Parathyroid adenoma (tissue), 2 donors: ENCODE measurements around the gene GNG10.

Experiments
- H2AFZ ChIP-seq: fragments of 300-600 bp; sonication (generic); one replicate; pipeline ENCODE4 v1.7.0; 2017; ENCODE audit warnings: antibody characterized with exemption, mild to moderate bottlenecking
- H3K27ac ChIP-seq: fragments of 300-600 bp; sonication (generic); one replicate; pipeline ENCODE4 v1.7.0; 2017
- H3K27me3 ChIP-seq: fragments of 300-600 bp; sonication (generic); one replicate; pipeline ENCODE4 v1.7.0; 2017; ENCODE audit warnings: low read length; ENCODE audit not compliant: control insufficient read depth, insufficient read depth
- H3K36me3 ChIP-seq: fragments of 300-600 bp; sonication (generic); one replicate; pipeline ENCODE4 v1.7.0; 2017; ENCODE audit warnings: low read length; ENCODE audit not compliant: control insufficient read depth, insufficient read depth
- H3K4me1 ChIP-seq: fragments of 300-600 bp; sonication (generic); one replicate; pipeline ENCODE4 v1.7.0; 2017; ENCODE audit warnings: control low read depth
- H3K4me2 ChIP-seq: fragments of 300-600 bp; sonication (generic); one replicate; pipeline ENCODE4 v1.7.0; 2017; ENCODE audit warnings: low read length
- H3K4me3 ChIP-seq: fragments of 300-600 bp; sonication (generic); one replicate; pipeline ENCODE4 v1.7.0; 2017; ENCODE audit warnings: low read depth, low read length
- H3K79me2 ChIP-seq: fragments of 300-600 bp; sonication (generic); one replicate; pipeline ENCODE4 v1.7.0; 2017; ENCODE audit warnings: control low read depth
- H3K9ac ChIP-seq: fragments of 300-600 bp; sonication (generic); one replicate; pipeline ENCODE4 v1.7.0; 2017; ENCODE audit warnings: mild to moderate bottlenecking
- H3K9me3 ChIP-seq: fragments of 300-600 bp; sonication (generic); one replicate; pipeline ENCODE4 v1.7.0; 2017; ENCODE audit warnings: low read length; ENCODE audit not compliant: control insufficient read depth
- CTCF ChIP-seq: fragments of 300-600 bp; sonication (generic); IDR thresholded peaks from one replicate; pipeline ENCODE4 v1.7.0; 2017; ENCODE audit warnings: antibody characterized with exemption, mild to moderate bottlenecking
- donor health status: primary hyperparathyroidism.

Gene GNG10

DNA sequence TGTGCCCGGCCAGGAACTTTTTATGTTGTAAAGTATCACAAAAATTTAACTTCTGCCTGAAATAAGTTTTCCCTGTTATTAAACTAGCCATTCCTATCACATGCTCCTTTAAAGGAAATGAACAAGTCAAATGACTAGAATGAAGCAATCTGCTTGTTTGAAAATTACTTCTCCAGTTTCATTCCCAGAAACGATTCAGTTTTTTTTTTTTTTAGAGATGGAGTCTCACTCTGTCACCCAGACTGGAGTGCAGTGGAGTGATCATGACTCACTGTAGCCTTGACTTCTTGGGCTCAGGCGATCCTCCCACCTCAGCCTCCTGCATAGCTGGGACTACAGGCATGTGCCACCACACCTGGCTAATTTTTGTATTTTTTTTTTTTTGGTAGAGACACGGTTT lies 13.3 kb upstream of the GNG10 start:
- Histone ChIP-seq H2AFZ (no peak overlapping the region), H3K9ac (no peak overlapping the region), H3K27me3 (no peaks in the 10 kb centered on the region), H3K4me2 (no peak overlapping the region), H3K79me2 (no peaks in the 10 kb centered on the region), H3K9me3 (no peaks in the 10 kb centered on the region), H3K4me3 (no peak overlapping the region), H3K27ac (no peak overlapping the region), H3K4me1 (no peaks in the 10 kb centered on the region), H3K36me3 (no peaks in the 10 kb centered on the region)
- TF ChIP-seq CTCF: no peak

GRCh38 chr9:111649016-111649415 lies 12.4 kb upstream of the GNG10 start:
- Histone ChIP-seq H3K4me3 (no peak overlapping the region), H3K27me3 (no peaks in the 10 kb centered on the region), H3K36me3 (no peaks in the 10 kb centered on the region), H3K79me2 (no peaks in the 10 kb centered on the region), H3K4me2 (no peak overlapping the region), H3K9me3 (no peaks in the 10 kb centered on the region), H3K27ac (no peak overlapping the region), H3K4me1 (no peaks in the 10 kb centered on the region), H3K9ac (no peak overlapping the region), H2AFZ (no peak overlapping the region)
- no peak for TF ChIP-seq CTCF

GRCh38 chr9:111657051-111657450 lies 4.4 kb upstream of the GNG10 start:
- TF ChIP-seq CTCF: no peak
- H3K27me3 ChIP-seq: no peaks in the 10 kb centered on the region
- no peak overlapping the region for H3K9ac ChIP-seq
- no peak overlapping the region for H2AFZ ChIP-seq
- no peak overlapping the region for H3K27ac ChIP-seq
- H3K9me3 ChIP-seq: no peaks in the 10 kb centered on the region
- H3K4me2 ChIP-seq: no peak overlapping the region
- H3K79me2 ChIP-seq: no peaks in the 10 kb centered on the region
- no peaks in the 10 kb centered on the region for H3K4me1 ChIP-seq
- no peaks in the 10 kb centered on the region for H3K36me3 ChIP-seq
- H3K4me3 ChIP-seq: no peak overlapping the region

GRCh38 chr9:111658943-111659342 lies 2.5 kb upstream of the GNG10 start:
- H3K79me2 ChIP-seq: no peaks in the 10 kb centered on the region
- no peak overlapping the region for H3K4me2 ChIP-seq
- no peaks in the 10 kb centered on the region for H3K9me3 ChIP-seq
- peaks cover 4% of the 10 kb centered on the region for H3K4me1 ChIP-seq
- no peak overlapping the region for H2AFZ ChIP-seq
- no peaks in the 10 kb centered on the region for H3K27me3 ChIP-seq
- no peaks in the 10 kb centered on the region for H3K36me3 ChIP-seq
- H3K4me3 ChIP-seq: no peak overlapping the region
- H3K27ac ChIP-seq: no peak overlapping the region
- TF ChIP-seq CTCF: no peak
- H3K9ac ChIP-seq: no peak overlapping the region

GRCh38 chr9:111659691-111660090 lies 1.7 kb upstream of the GNG10 start:
- Histone ChIP-seq H3K4me1 (peaks cover 4% of the 10 kb centered on the region), H2AFZ (no peak overlapping the region), H3K4me3 (no peak overlapping the region), H3K79me2 (no peaks in the 10 kb centered on the region), H3K36me3 (no peaks in the 10 kb centered on the region), H3K27ac (no peak overlapping the region), H3K9me3 (no peaks in the 10 kb centered on the region), H3K4me2 (no peak overlapping the region), H3K9ac (no peak overlapping the region), H3K27me3 (no peaks in the 10 kb centered on the region)
- TF ChIP-seq CTCF: no peak
